GM20431 (cell line): ENCODE results near the gene GNG12.
"Not testable (repeated sequence)": the region's sequence is repeated elsewhere in the genome, so short reads cannot be mapped to it uniquely, and the experiment has no call there.

Experiments used
- in situ Hi-C: fragments of 300-500 bp; cut with MseI, MboI; formaldehyde crosslinking; loops from one replicate; pipeline ENCODE4 v1.15.0; 2020; ENCODE audit warnings: low sequenced_read_pairs; ENCODE audit not compliant: unreplicated experiment

The GNG12 gene

DNA sequence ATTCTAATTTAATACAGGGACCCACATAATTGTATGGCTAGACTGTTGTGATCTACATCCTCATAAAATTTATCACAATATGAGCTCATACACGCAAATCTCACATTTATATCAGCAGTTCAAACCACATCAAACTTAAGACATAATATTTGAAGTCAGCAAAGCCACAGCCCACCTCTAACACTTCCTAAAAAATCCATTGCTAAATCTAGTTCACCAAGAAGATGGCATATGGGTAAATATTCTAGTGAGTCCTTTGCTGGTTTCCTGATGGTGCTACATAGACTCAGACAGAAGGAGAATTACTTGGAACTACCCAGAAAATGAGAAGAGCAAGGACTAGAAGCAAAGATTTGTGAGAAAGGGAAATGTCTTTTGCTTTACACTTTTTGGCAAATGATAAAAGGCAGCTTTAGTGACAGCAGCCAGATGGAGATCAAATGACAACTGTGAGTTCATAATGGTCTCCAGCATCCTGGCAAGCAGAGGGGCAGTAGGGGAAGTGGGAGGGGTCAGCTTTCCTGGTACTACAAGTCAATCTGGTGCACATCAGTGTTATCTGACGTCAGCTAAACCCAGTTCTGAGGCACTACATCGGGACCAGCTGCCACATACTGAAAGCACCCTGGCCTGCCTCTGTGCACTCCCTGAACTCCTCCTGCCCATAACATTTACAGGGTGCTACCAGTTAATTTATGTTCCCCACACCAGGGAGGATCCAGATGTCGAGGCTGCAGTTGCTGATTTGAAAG lies 158.8 kb downstream of the GNG12 start:
- in situ Hi-C loops, result no loop called here

GRCh38 chr1:67673468-67674201 lies 159.6 kb downstream of the GNG12 start:
- in situ Hi-C loops, result no loop called here

DNA sequence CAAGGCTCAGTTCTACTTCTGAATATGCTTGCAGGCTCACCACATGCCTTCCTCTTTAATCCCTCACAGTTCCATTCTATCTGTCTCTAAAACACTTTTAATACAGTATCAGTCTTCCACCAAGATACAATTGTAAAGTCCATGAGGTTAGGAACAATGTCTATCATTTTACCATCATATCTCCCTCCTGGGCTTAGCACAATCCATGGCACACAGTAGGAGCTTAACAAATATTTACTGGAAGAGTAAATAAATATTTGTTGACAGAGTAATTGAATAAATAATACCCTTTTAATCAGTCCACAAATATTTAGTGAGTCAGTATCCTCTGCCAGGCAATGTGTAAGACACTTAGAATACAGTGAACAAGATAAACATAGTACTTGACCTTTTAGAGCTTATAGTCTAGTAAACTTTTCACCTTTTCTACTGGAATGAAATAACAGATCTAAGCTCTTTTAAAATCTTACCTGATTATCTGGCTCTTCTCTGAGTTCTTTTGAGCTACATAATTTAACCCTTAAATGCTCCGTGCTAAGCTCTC lies 160.9 kb downstream of the GNG12 start:
- in situ Hi-C loops, result no loop called here

DNA sequence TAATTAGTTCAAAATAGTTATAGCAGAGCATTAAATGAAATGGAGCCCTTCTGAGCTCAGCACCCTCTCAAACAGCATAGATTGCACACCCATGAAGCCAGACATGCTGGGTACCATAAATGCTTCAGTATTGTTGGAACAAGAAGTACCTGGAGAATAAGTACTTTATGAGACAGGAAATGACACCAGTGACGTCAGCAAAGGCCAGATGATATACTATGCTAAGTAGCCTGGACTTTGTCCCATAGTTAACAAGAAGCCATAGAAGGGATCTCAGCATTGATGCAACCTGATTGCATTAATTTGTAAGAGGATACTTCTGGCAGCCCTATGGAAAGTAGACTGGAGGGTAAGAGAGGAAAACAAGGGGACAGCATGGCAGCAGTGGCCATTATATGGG lies 164.6 kb downstream of the GNG12 start:
- in situ Hi-C loops, result no loop called here

GRCh38 chr1:67666636-67667035 lies 166.6 kb downstream of the GNG12 start:
- in situ Hi-C loops, result no loop called here

- in situ Hi-C loops, result not testable (repeated sequence)
These were observed 168.0 kb downstream of the GNG12 start for GRCh38 chr1:67665307-67665706.

GRCh38 chr1:67664048-67664447 lies 169.2 kb downstream of the GNG12 start:
- in situ Hi-C loops, result no loop called here

GRCh38 chr1:67662884-67663283 lies 170.4 kb downstream of the GNG12 start:
- in situ Hi-C loops, result no loop called here

DNA sequence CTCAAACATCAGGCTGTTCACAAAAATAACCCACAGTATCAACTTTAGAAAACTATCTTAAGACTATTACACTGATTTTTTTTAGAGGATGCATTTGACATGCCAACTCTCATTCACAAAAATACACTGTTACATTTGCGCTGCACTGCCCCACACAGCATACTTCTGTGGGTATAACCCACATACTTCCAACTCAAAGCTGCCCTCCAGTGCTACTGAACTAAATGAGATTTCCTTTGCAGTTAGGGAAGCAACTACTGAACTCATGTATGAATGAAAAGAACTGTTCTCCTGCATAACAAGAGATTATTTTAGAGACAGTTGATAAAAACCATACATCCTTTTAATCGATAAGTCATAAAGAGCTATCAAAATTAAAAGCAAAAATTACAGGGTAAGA lies 174.0 kb downstream of the GNG12 start:
- in situ Hi-C loops, result no loop called here

DNA sequence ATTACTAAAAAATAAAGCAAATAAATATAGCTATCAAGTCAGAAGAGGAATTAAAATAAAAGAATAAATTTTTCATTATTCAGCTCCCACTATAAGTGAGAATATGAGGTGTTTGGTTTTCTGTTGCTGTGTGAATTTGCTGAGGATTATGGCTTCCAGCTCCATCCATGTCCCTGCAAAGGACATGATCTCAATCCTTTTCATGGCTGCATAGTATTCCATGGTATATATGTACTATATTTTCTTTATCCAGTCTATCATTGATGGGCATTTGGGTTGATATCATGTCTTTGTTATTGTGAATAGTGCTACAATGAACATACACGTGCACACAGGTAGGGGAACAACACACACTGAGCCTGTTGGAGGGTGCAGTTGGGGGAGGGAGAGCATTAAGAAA lies 176.1 kb downstream of the GNG12 start:
- in situ Hi-C loops, result not testable (repeated sequence)

DNA sequence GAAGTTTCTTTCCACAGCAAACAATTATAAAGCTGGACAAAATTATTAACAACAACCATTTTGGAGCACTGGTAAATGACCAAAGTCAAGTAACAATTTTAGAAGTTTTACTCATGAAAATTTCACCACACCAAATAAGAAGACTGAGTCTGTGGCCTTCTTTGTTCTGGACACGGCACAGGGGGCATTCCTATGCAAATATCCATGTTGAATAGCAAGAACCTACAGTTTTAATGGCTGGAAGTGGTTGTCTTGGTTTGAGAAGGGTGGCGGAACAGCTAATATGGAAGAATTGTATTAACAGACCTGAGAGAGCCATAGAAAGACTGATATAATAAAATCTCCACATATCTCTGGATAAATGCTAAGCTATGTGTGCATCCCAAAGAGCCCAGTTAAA lies 177.7 kb downstream of the GNG12 start:
- in situ Hi-C loops, result no loop called here

DNA sequence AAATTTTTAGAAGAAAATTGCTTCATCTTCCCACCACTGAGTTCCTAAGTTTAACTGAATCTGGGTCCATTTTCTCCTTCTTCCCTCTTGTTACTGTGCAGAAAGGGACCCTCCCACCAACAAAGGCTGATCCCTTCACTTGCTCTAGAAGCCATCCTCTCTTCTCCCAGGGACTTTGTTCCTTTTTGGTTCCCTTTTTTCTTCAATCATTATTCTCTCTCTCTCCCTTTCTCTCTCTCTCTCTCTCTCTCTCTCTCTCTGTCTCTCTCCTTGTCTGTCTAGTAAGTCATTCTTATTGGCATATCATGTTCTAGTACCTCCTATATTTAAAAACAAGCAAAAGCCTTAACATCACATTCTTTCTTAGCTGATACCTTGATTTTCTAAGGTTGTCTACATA lies 180.0 kb downstream of the GNG12 start:
- in situ Hi-C loops, result no loop called here

DNA sequence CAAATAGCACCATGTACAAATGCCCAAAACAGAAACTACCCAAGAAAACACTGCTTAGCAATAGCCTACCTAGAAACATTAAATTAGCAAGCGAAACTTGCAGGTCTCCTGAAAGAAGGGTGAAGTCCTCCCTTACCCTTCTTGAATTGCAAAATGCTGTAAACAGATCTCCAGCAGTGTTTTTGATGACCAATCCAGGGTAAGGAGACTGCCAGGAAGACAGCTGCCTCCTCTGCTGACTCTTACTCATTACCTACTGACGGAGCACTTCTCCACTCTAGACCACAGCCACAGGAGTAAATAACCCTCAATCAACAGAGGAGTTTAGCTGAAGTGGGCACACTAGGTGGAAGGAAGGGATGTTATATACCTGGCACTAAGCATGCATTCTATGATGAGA lies 180.5 kb downstream of the GNG12 start:
- in situ Hi-C loops, result no loop called here
